Measurements from ENCODE around the gene FNDC8. TPM values are rescaled to one million over a fixed set of nuclear protein-coding genes. Genes with fewer than 3 reads are reported as not detected.

The FNDC8 gene
- total and polyA plus RNA-seq, 2 of the 4 experiments (the other 2 are of a cell fraction): not detected

DNA sequence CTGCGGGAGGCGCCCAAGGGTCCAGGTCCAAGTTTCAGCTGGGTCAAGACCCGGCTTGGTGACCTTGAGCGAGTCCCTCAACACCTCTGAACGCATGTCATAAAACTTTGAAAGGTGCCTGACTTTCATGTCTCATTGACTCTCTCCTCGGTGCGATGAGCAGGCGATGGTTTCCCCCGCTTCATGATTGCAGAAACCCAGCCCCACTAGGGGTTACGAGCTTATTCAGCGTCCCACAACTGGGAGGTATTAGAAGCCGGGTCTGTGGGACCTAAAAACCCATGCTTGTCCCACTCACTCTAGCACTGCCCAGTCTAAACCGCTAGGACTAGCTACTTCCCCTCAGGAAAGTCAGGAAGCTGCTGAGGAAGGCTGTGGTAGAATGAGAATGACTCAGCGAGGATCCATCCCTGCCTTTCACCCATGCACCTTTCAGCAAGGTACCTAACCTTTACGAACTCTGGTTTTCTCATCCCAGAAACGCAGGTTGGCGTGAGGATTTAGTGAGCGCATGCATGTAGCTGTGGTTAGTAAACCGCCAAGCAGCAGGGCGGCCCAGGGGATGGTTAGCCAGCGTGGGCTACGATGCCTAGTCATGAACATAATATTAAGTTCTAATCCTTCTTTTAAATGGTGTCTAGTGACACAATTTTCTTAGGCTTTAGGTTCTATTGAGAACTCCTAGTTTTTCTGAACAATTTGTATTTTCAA, 31.7 kb upstream of the FNDC8 start:
- TF ChIP-seq NFE2L2 (IDR thresholded peaks at IDR 0.05; ENCODE audit: low read depth, low read length) (peak; percentile 44; the same call in 1 of the 2 replicates), MAZ (IDR thresholded peaks at IDR 0.05; ENCODE audit: borderline replicate concordance, low read depth, low read length) (no peak), CHD1 (IDR thresholded peaks at IDR 0.05; ENCODE audit: low read depth, low read length) (no peak), RAD21 (IDR thresholded peaks at IDR 0.05; ENCODE audit: low read length) (no peak), CTCF (conservative IDR thresholded peaks at IDR 0.05; ENCODE audit: low read depth, low read length) (peak; percentile 20; the same call in 1 of the 2 replicates)
- H3K56ac ChIP-seq (ENCODE audit: extremely low read depth, insufficient read depth, low read length): no peak overlapping the region
- peak overlapping the region; percentile 80 for H4K91ac ChIP-seq (ENCODE audit: insufficient read depth, low read depth, low read length)
- peak overlapping the region; percentile 83 for H4K5ac ChIP-seq (ENCODE audit: low read depth, low read length)
- ChIA-PET CTCF (interaction anchor here (0.5 to 0.9 kb wide), 5 partner anchors 26 to 98 kb away, joined by 3 to 4 read pairs (median 4); partner anchors contain the start of gene RFFL), POLR2A (ENCODE audit: unreplicated experiment) (no interaction called here)
- H3K18ac ChIP-seq (ENCODE audit: low read depth, low read length): peak overlapping the region; percentile 44
- ATAC-seq (ENCODE audit: low read depth): peak; percentile 9; the same call in 1 of the 2 replicates
- intact Hi-C loops (cut with micrococcal nuclease): loop anchor here (1.0 to 2.0 kb wide), 4 partner anchors 27 to 108 kb away; partner anchors contain the start of gene RFFL
- H3K4me1 ChIP-seq (ENCODE audit: control insufficient read depth, insufficient read depth, low read length): peaks cover 12% of the 10 kb centered on the region
- peak; percentile 34 for DNase-seq
- peak overlapping the region; percentile 89 for H3K23ac ChIP-seq (ENCODE audit: low read depth, low read length)
- peak overlapping the region; percentile 37 for H3K4me3 ChIP-seq (ENCODE audit: insufficient read depth, low read depth, low read length)
- H3K9me3 ChIP-seq (ENCODE audit: control insufficient read depth, insufficient read depth, low read length): no peaks in the 10 kb centered on the region
- peak overlapping the region; percentile 89 for H3K14ac ChIP-seq (replicated peaks; ENCODE audit: low read depth, low read length)
- H2BK15ac ChIP-seq (ENCODE audit: low read depth, low read length): peak overlapping the region; percentile 66; the same call in 2 of the 3 replicates
- peaks cover 5 to 36% of the 10 kb centered on the region in 2 experiments; a peak in 3 of 4 replicates for H3K79me1 ChIP-seq (ENCODE audit: low read depth in 1 of 2, low read length in 2 of 2)
- no peaks in the 10 kb centered on the region; the same call in 1 of the 2 replicates for H4K20me1 ChIP-seq (ENCODE audit: insufficient read depth, low read length)
- no peaks in the 10 kb centered on the region for H3K36me3 ChIP-seq (ENCODE audit: control insufficient read depth, insufficient read depth, low read length)
- no peaks in the 10 kb centered on the region for H3K27me3 ChIP-seq (ENCODE audit: control insufficient read depth, insufficient read depth, low read length)
- WGBS, 2 experiments (ENCODE audit: extremely low coverage in 2 of 2, insufficient read length in 1 of 2): 100% methylated on average over 1 of the region's 22 CpGs; no CpG with 5 or more reads in 1 of the 2 experiments
- H3K9ac ChIP-seq (ENCODE audit: low read depth, low read length): peak overlapping the region; percentile 65
- H4K8ac ChIP-seq (ENCODE audit: low read depth in 2 of 2, low read length in 2 of 2): peak overlapping the region; percentile 78 to 96
- H2BK120ac ChIP-seq (ENCODE audit: low read depth, low read length): peak overlapping the region; percentile 72; the same call in 1 of the 2 replicates
- BruUV-seq (replicated peaks): no TSS peak
- in situ Hi-C loops (cut with MboI; ENCODE audit: low sequenced_read_pairs): loop anchor here (5.0 kb wide), 1 partner anchor 92 kb away; no protein-coding TSS in a partner anchor
- H3K9me1 ChIP-seq (ENCODE audit: insufficient read depth, low read length): peaks cover 14% of the 10 kb centered on the region
- H2BK5ac ChIP-seq (ENCODE audit: low read depth, low read length, poor library complexity, severe bottlenecking): peak overlapping the region; percentile 66
- H2AK9ac ChIP-seq (replicated peaks; ENCODE audit: low read depth, low read length, poor library complexity): peak overlapping the region; percentile 86
- H2AK5ac ChIP-seq (ENCODE audit: low read depth, low read length): peak overlapping the region; percentile 78; the same call in 1 of the 2 replicates
- peak overlapping the region; percentile 74 for H3K4me2 ChIP-seq (ENCODE audit: low read depth, low read length)
- H3K4ac ChIP-seq (ENCODE audit: low read depth, low read length): peak overlapping the region; percentile 88
- dilution Hi-C loops (cut with HindIII; ENCODE audit: low sequenced_read_pairs, unreplicated experiment): no loop called here
- H2BK20ac ChIP-seq (ENCODE audit: low read depth, low read length): peak overlapping the region; percentile 49; the same call in 1 of the 2 replicates
- peak overlapping the region; percentile 97 for H2AFZ ChIP-seq (replicated peaks; ENCODE audit: low read length, poor library complexity)
- H3K27ac ChIP-seq (ENCODE audit: insufficient read depth, low read length): peak overlapping the region; percentile 44
